WTC11 (cell line): ENCODE results near the gene MAGI2. TPM values are rescaled to one million over a fixed set of nuclear protein-coding genes. Genes with fewer than 3 reads are reported as not detected.

Experiments used
- ATAC-seq: fragments of 200-7000 bp; cut with Tn5 transposase; 2 replicates; pipeline ENCODE4 v1.10.0; 2021; ENCODE audit warnings: mild to moderate bottlenecking, moderate library complexity
- CTCF ChIA-PET: fragments of 300-600 bp; sonication (Branson Sonifier 250); formaldehyde crosslinking; loops from one replicate; lab custom pipeline; 2021; ENCODE audit warnings: antibody characterized with exemption; lab: Charles Lee
- POLR2A ChIA-PET: fragments of 350-600 bp; sonication (Branson Sonifier 250); formaldehyde crosslinking; loops from one replicate; lab custom pipeline; 2021; ENCODE audit warnings: antibody characterized with exemption; lab: Charles Lee
- DNase-seq: peaks from one replicate; pipeline ENCODE4 v3.0.0; 2021; ENCODE audit warnings: low spot score
- H3K27ac Mint-ChIP-seq: 2 replicates; pipeline ENCODE4 v1.8.0; 2021; ENCODE audit warnings: mixed read lengths
- H3K27me3 Mint-ChIP-seq: 2 replicates; pipeline ENCODE4 v1.8.0; 2021; ENCODE audit warnings: low read depth, mild to moderate bottlenecking, moderate library complexity, mixed read lengths
- H3K36me3 Mint-ChIP-seq: 2 replicates; pipeline ENCODE4 v1.8.0; 2021; ENCODE audit warnings: mixed read lengths
- H3K4me1 Mint-ChIP-seq: 2 replicates; pipeline ENCODE4 v1.8.0; 2022; ENCODE audit warnings: mixed read lengths
- H3K4me3 Mint-ChIP-seq: 2 replicates; pipeline ENCODE4 v1.8.0; 2021; ENCODE audit warnings: mild to moderate bottlenecking, moderate library complexity, mixed read lengths
- H3K9me3 Mint-ChIP-seq: 2 replicates; pipeline ENCODE4 v1.8.0; 2021; ENCODE audit warnings: mixed read lengths
- ESRRA ChIP-seq: sonication (generic); formaldehyde crosslinking; IDR thresholded peaks from 2 replicates; pipeline ENCODE4 v1.8.1; 2022; ENCODE audit warnings: mild to moderate bottlenecking, missing genetic modification reagents, borderline replicate concordance
- GABPB1 ChIP-seq: sonication (generic); formaldehyde crosslinking; IDR thresholded peaks from 2 replicates; pipeline ENCODE4 v1.8.1; 2023; ENCODE audit warnings: mild to moderate bottlenecking, missing genetic modification reagents
- HMGA2 ChIP-seq: fragments of 250-450 bp; sonication (Bioruptor Pico); IDR thresholded peaks from 2 replicates; pipeline ENCODE4 v1.4.0; 2021; ENCODE audit warnings: mild to moderate bottlenecking, moderate library complexity
- KAT7 ChIP-seq: sonication (generic); formaldehyde crosslinking; IDR thresholded peaks from 2 replicates; pipeline ENCODE4 v1.8.1; 2023; ENCODE audit warnings: missing genetic modification reagents, mild to moderate bottlenecking, borderline replicate concordance
- SOX15 ChIP-seq: fragments of 250-450 bp; sonication (Bioruptor Pico); IDR thresholded peaks from 2 replicates; pipeline ENCODE4 v1.9.0; 2021; ENCODE audit warnings: mild to moderate bottlenecking
- TP53 ChIP-seq: sonication (generic); formaldehyde crosslinking; IDR thresholded peaks from 2 replicates; pipeline ENCODE4 v1.8.1; 2023; ENCODE audit warnings: mild to moderate bottlenecking, missing genetic modification reagents
- ZNF263 ChIP-seq: sonication (generic); formaldehyde crosslinking; IDR thresholded peaks from 2 replicates; pipeline ENCODE4 v1.8.1; 2022; ENCODE audit warnings: low read depth, mild to moderate bottlenecking, moderate library complexity, missing genetic modification reagents
- ZNF396 ChIP-seq: fragments of 250-450 bp; sonication (Bioruptor Pico); IDR thresholded peaks from 2 replicates; pipeline ENCODE4 v1.8.0; 2021; ENCODE audit warnings: mild to moderate bottlenecking, moderate library complexity, borderline replicate concordance
- total RNA-seq: library from RNA; stranded (reverse); gene quantifications from 3 replicates; pipeline ENCODE4 v1.2.3, GENCODE V29; 2021
- TF ChIP-seq, protein P1 (sequence below): sonication (generic); formaldehyde crosslinking; IDR thresholded peaks from 2 replicates; pipeline ENCODE4 v1.8.1; 2022; ENCODE audit warnings: missing genetic modification reagents, borderline replicate concordance
- TF ChIP-seq, protein P2 (sequence below): sonication (generic); formaldehyde crosslinking; IDR thresholded peaks from 2 replicates; pipeline ENCODE4 v1.8.0; 2022; ENCODE audit warnings: mild to moderate bottlenecking, missing genetic modification reagents
- TF ChIP-seq, protein P3 (sequence below): sonication (generic); formaldehyde crosslinking; IDR thresholded peaks from 2 replicates; pipeline ENCODE4 v1.8.1; 2023; ENCODE audit warnings: mild to moderate bottlenecking, missing genetic modification reagents
- TF ChIP-seq, protein P4 (sequence below): sonication (generic); formaldehyde crosslinking; IDR thresholded peaks from 2 replicates; pipeline ENCODE4 v1.8.1; 2022; ENCODE audit warnings: mild to moderate bottlenecking, moderate library complexity, missing genetic modification reagents
- TF ChIP-seq, protein P5 (sequence below): sonication (generic); formaldehyde crosslinking; IDR thresholded peaks from 2 replicates; pipeline ENCODE4 v1.8.1; 2023; ENCODE audit warnings: mild to moderate bottlenecking, missing genetic modification reagents, moderate library complexity
- TF ChIP-seq, protein P6 (sequence below): sonication (generic); formaldehyde crosslinking; IDR thresholded peaks from 2 replicates; pipeline ENCODE4 v1.8.0; 2023; ENCODE audit warnings: mild to moderate bottlenecking, missing genetic modification reagents
- TF ChIP-seq, protein P7 (sequence below): sonication (generic); formaldehyde crosslinking; IDR thresholded peaks from 2 replicates; pipeline ENCODE4 v1.8.0; 2022; ENCODE audit warnings: mild to moderate bottlenecking, missing genetic modification reagents

Gene MAGI2
- total RNA-seq, 1 experiment from 2014 or later: 26.6 TPM

DNA sequence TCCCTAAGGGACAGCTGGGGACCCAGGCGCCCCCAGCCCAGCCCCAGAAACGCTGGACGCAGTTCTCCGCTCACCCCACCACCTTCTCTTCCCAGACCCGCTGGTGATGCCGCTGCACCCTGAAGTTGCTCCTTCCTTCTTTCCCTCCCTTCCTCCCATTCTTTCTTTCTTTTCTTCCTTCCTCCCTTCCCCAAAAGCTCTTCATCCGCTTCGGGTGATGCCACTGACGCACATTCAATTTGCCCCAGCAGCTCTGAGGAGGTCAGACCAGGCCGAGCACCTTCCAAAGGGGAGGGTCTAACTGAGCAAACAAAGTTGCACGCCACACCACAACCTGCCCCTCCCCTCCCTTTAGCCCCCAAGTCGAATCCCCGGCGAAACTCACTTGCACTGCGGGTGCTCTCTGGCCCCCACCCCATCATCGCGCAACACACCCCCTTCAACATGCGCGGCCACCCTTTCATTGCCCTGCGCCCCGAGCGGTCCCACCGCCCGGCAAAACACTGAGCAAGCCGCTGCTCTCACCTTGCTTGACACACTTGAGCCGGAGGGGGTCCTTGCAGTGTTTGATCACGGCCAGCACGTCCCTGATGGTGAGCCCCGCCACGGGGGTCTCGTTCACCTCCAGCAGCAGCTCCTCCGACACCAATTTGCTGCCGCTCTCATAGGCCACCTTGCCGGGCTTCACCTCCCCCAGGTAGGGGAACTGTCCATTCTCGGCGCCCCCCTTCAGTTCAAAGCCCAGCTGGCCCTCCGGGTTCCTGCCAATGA is 787 bp downstream of the MAGI2 start:
- TF ChIP-seq ZNF396 (CRISPR knock-in tag) (no peak), ZNF263 (CRISPR knock-in tag) (no peak), HMGA2 (CRISPR knock-in tag) (no peak), ESRRA (CRISPR knock-in tag) (no peak), TP53 (CRISPR knock-in tag) (no peak)
- TF ChIP-seq, protein P1, sequence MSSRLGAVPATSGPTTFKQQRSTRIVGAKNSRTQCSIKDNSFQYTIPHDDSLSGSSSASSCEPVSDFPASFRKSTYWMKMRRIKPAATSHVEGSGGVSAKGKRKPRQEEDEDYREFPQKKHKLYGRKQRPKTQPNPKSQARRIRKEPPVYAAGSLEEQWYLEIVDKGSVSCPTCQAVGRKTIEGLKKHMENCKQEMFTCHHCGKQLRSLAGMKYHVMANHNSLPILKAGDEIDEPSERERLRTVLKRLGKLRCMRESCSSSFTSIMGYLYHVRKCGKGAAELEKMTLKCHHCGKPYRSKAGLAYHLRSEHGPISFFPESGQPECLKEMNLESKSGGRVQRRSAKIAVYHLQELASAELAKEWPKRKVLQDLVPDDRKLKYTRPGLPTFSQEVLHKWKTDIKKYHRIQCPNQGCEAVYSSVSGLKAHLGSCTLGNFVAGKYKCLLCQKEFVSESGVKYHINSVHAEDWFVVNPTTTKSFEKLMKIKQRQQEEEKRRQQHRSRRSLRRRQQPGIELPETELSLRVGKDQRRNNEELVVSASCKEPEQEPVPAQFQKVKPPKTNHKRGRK: no peak
- TF ChIP-seq, protein P2, sequence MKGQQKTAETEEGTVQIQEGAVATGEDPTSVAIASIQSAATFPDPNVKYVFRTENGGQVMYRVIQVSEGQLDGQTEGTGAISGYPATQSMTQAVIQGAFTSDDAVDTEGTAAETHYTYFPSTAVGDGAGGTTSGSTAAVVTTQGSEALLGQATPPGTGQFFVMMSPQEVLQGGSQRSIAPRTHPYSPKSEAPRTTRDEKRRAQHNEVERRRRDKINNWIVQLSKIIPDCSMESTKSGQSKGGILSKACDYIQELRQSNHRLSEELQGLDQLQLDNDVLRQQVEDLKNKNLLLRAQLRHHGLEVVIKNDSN (CRISPR knock-in tag): no peak
- TF ChIP-seq, protein P3, sequence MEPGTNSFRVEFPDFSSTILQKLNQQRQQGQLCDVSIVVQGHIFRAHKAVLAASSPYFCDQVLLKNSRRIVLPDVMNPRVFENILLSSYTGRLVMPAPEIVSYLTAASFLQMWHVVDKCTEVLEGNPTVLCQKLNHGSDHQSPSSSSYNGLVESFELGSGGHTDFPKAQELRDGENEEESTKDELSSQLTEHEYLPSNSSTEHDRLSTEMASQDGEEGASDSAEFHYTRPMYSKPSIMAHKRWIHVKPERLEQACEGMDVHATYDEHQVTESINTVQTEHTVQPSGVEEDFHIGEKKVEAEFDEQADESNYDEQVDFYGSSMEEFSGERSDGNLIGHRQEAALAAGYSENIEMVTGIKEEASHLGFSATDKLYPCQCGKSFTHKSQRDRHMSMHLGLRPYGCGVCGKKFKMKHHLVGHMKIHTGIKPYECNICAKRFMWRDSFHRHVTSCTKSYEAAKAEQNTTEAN (CRISPR knock-in tag): no peak
- TF ChIP-seq, protein P4, sequence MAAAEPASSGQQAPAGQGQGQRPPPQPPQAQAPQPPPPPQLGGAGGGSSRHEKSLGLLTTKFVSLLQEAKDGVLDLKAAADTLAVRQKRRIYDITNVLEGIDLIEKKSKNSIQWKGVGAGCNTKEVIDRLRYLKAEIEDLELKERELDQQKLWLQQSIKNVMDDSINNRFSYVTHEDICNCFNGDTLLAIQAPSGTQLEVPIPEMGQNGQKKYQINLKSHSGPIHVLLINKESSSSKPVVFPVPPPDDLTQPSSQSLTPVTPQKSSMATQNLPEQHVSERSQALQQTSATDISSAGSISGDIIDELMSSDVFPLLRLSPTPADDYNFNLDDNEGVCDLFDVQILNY (CRISPR knock-in tag): no peak
- ATAC-seq: peak; percentile 19
- Mint-ChIP-seq H3K4me1 (peaks cover 17% of the 10 kb centered on the region), H3K27ac (no peak overlapping the region), H3K27me3 (peaks cover 81% of the 10 kb centered on the region), H3K36me3 (no peaks in the 10 kb centered on the region), H3K4me3 (peak overlapping the region; percentile 94), H3K9me3 (no peaks in the 10 kb centered on the region)
- CTCF ChIA-PET: interaction anchor here (0.6 to 1.2 kb wide), 4 partner anchors 30 to 289 kb away, joined by 3 to 7 read pairs (median 3); no protein-coding TSS in a partner anchor
- DNase-seq: peak; percentile 20
- POLR2A ChIA-PET: interaction anchor here (0.6 to 0.7 kb wide), 2 partner anchors 66 to 177 kb away, joined by 3 to 4 read pairs; no protein-coding TSS in a partner anchor

DNA sequence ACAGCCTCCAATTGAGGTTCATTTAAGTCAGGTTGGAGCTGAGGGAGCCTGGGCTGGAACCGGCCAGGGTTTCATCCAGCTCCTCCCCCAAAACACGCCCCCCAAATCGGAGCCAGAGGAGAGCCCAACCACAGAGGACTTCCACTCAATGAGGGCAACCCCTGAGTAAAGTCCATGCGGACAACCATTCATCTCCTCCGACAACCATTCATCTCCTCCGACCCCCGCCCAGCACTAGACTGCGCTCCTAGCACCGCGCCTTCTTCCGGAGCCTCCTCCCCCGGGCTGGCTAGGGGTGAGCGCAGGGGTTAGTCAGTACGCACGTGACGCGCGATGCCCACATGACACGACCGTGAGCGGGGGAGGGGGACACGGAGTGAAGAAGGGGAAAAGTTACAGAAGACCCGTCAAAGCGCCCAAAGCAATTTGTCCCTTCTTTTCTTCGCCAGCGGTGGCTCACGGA is 1.4 kb downstream of the MAGI2 start:
- peak; percentile 75 for ATAC-seq
- TF ChIP-seq SOX15: no peak
- TF ChIP-seq, protein P5, sequence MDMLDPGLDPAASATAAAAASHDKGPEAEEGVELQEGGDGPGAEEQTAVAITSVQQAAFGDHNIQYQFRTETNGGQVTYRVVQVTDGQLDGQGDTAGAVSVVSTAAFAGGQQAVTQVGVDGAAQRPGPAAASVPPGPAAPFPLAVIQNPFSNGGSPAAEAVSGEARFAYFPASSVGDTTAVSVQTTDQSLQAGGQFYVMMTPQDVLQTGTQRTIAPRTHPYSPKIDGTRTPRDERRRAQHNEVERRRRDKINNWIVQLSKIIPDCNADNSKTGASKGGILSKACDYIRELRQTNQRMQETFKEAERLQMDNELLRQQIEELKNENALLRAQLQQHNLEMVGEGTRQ (CRISPR knock-in tag): peak; percentile 92
- TF ChIP-seq, protein P6, sequence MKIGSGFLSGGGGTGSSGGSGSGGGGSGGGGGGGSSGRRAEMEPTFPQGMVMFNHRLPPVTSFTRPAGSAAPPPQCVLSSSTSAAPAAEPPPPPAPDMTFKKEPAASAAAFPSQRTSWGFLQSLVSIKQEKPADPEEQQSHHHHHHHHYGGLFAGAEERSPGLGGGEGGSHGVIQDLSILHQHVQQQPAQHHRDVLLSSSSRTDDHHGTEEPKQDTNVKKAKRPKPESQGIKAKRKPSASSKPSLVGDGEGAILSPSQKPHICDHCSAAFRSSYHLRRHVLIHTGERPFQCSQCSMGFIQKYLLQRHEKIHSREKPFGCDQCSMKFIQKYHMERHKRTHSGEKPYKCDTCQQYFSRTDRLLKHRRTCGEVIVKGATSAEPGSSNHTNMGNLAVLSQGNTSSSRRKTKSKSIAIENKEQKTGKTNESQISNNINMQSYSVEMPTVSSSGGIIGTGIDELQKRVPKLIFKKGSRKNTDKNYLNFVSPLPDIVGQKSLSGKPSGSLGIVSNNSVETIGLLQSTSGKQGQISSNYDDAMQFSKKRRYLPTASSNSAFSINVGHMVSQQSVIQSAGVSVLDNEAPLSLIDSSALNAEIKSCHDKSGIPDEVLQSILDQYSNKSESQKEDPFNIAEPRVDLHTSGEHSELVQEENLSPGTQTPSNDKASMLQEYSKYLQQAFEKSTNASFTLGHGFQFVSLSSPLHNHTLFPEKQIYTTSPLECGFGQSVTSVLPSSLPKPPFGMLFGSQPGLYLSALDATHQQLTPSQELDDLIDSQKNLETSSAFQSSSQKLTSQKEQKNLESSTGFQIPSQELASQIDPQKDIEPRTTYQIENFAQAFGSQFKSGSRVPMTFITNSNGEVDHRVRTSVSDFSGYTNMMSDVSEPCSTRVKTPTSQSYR (CRISPR knock-in tag): no peak
- TF ChIP-seq, protein P2 (CRISPR knock-in tag): peak; percentile 94
- TF ChIP-seq GABPB1: peak; percentile 35; the same call in 1 of the 2 replicates
- TF ChIP-seq KAT7 (CRISPR knock-in tag): no peak
- TF ChIP-seq, protein P7, sequence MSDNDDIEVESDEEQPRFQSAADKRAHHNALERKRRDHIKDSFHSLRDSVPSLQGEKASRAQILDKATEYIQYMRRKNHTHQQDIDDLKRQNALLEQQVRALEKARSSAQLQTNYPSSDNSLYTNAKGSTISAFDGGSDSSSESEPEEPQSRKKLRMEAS (CRISPR knock-in tag): peak; percentile 43; the same call in 1 of the 2 replicates

More for the DNA sequence above, 1.4 kb downstream of the MAGI2 start:
- no peaks in the 10 kb centered on the region for H3K36me3 Mint-ChIP-seq
- POLR2A ChIA-PET: no interaction called here
- H3K4me3 Mint-ChIP-seq: peak overlapping the region; percentile 94
- H3K4me1 Mint-ChIP-seq: peaks cover 17% of the 10 kb centered on the region
- H3K9me3 Mint-ChIP-seq: no peaks in the 10 kb centered on the region
- DNase-seq: peak; percentile 77
- H3K27ac Mint-ChIP-seq: no peak overlapping the region
- CTCF ChIA-PET: interaction anchor here (0.6 to 1.1 kb wide), 2 partner anchors 154 to 290 kb away, joined by 3 to 4 read pairs; no protein-coding TSS in a partner anchor
- H3K27me3 Mint-ChIP-seq: peaks cover 75% of the 10 kb centered on the region
